Stimulated activated naive CD8-positive, alpha-beta T cell treated with anti-CD3 and anti-CD28 coated beads, Interleukin-15, Interleukin-2, amounts not matched to agents 100 ng/mL and 50 ng/mL, for 24 hours (primary cell): ENCODE results near the gene FETUB.
"Not testable (repeated sequence)": the region's sequence is repeated elsewhere in the genome, so short reads cannot be mapped to it uniquely, and the experiment has no call there.

Experiments
- H3K27ac Mint-ChIP-seq: one replicate; pipeline ENCODE4 v1.8.0; 2021; ENCODE audit warnings: mild to moderate bottlenecking, mixed read lengths
- H3K27me3 Mint-ChIP-seq: one replicate; pipeline ENCODE4 v1.8.0; 2021; ENCODE audit warnings: mixed read lengths
- H3K36me3 Mint-ChIP-seq: one replicate; pipeline ENCODE4 v1.8.0; 2021; ENCODE audit warnings: low read depth, mixed read lengths
- H3K4me1 Mint-ChIP-seq: one replicate; pipeline ENCODE4 v1.8.0; 2021; ENCODE audit warnings: low read depth, mixed read lengths
- H3K4me3 Mint-ChIP-seq: one replicate; pipeline ENCODE4 v1.8.0; 2021; ENCODE audit warnings: mild to moderate bottlenecking, mixed read lengths
- H3K9me3 Mint-ChIP-seq: one replicate; pipeline ENCODE4 v1.8.0; 2021; ENCODE audit warnings: mixed read lengths

The FETUB gene

GRCh38 chr3:186620213-186621092, 19.7 kb upstream of the FETUB start:
- Mint-ChIP-seq H3K36me3 (no peaks in the 10 kb centered on the region), H3K27me3 (peaks cover 36% of the 10 kb centered on the region), H3K9me3 (no peaks in the 10 kb centered on the region), H3K4me3 (no peak overlapping the region), H3K4me1 (peaks cover 12% of the 10 kb centered on the region), H3K27ac (no peak overlapping the region)

- Mint-ChIP-seq H3K4me1 (peaks cover 2% of the 10 kb centered on the region), H3K27me3 (peaks cover 33% of the 10 kb centered on the region), H3K4me3 (no peak overlapping the region), H3K9me3 (no peaks in the 10 kb centered on the region), H3K36me3 (no peaks in the 10 kb centered on the region), H3K27ac (no peak overlapping the region)
These were observed 18.1 kb upstream of the FETUB start for GRCh38 chr3:186621894-186622650.

- Mint-ChIP-seq H3K27me3 (peaks cover 26% of the 10 kb centered on the region), H3K9me3 (no peaks in the 10 kb centered on the region), H3K36me3 (no peaks in the 10 kb centered on the region), H3K27ac (no peak overlapping the region), H3K4me3 (no peak overlapping the region), H3K4me1 (no peaks in the 10 kb centered on the region)
These were observed 17.4 kb upstream of the FETUB start for GRCh38 chr3:186622651-186623310.

- no peak overlapping the region for H3K27ac Mint-ChIP-seq
- peaks cover 20% of the 10 kb centered on the region for H3K27me3 Mint-ChIP-seq
These were observed 15.6 kb upstream of the FETUB start for GRCh38 chr3:186624598-186624997.

GRCh38 chr3:186625600-186626042, 14.6 kb upstream of the FETUB start:
- Mint-ChIP-seq H3K9me3 (no peaks in the 10 kb centered on the region), H3K4me1 (no peaks in the 10 kb centered on the region), H3K36me3 (no peaks in the 10 kb centered on the region), H3K27ac (no peak overlapping the region), H3K4me3 (no peak overlapping the region), H3K27me3 (peaks cover 20% of the 10 kb centered on the region)

More at GRCh38 chr3:186624598-186624997, 15.6 kb upstream of the FETUB start:
- Mint-ChIP-seq H3K9me3 (no peaks in the 10 kb centered on the region), H3K4me3 (no peak overlapping the region), H3K4me1 (no peaks in the 10 kb centered on the region), H3K36me3 (no peaks in the 10 kb centered on the region)

GRCh38 chr3:186626254-186626847, 13.8 kb upstream of the FETUB start:
- no peaks in the 10 kb centered on the region for H3K36me3 Mint-ChIP-seq
- no peaks in the 10 kb centered on the region for H3K9me3 Mint-ChIP-seq
- H3K4me3 Mint-ChIP-seq = no peak overlapping the region
- no peaks in the 10 kb centered on the region for H3K4me1 Mint-ChIP-seq
- H3K27ac Mint-ChIP-seq = no peak overlapping the region
- peaks cover 15% of the 10 kb centered on the region for H3K27me3 Mint-ChIP-seq

GRCh38 chr3:186627852-186628414, 12.3 kb upstream of the FETUB start:
- no peaks in the 10 kb centered on the region for H3K4me1 Mint-ChIP-seq
- H3K27ac Mint-ChIP-seq = no peak overlapping the region
- H3K4me3 Mint-ChIP-seq = no peak overlapping the region
- no peaks in the 10 kb centered on the region for H3K9me3 Mint-ChIP-seq
- peaks cover 7% of the 10 kb centered on the region for H3K27me3 Mint-ChIP-seq
- no peaks in the 10 kb centered on the region for H3K36me3 Mint-ChIP-seq

- H3K4me1 Mint-ChIP-seq = no peaks in the 10 kb centered on the region
- no peaks in the 10 kb centered on the region for H3K36me3 Mint-ChIP-seq
- H3K9me3 Mint-ChIP-seq = no peaks in the 10 kb centered on the region
- no peak overlapping the region for H3K27ac Mint-ChIP-seq
- peaks cover 4% of the 10 kb centered on the region for H3K27me3 Mint-ChIP-seq
- no peak overlapping the region for H3K4me3 Mint-ChIP-seq
These were observed 11.4 kb upstream of the FETUB start for GRCh38 chr3:186628756-186629155.

GRCh38 chr3:186630950-186631641, 9.1 kb upstream of the FETUB start:
- H3K9me3 Mint-ChIP-seq = no peaks in the 10 kb centered on the region
- no peaks in the 10 kb centered on the region for H3K36me3 Mint-ChIP-seq
- peaks cover 4% of the 10 kb centered on the region for H3K27me3 Mint-ChIP-seq
- H3K27ac Mint-ChIP-seq = no peak overlapping the region
- no peak overlapping the region for H3K4me3 Mint-ChIP-seq
- no peaks in the 10 kb centered on the region for H3K4me1 Mint-ChIP-seq

GRCh38 chr3:186633481-186633880, 6.7 kb upstream of the FETUB start:
- Mint-ChIP-seq H3K9me3 (no peaks in the 10 kb centered on the region), H3K4me3 (no peak overlapping the region), H3K27me3 (peaks cover 4% of the 10 kb centered on the region), H3K27ac (no peak overlapping the region), H3K36me3 (no peaks in the 10 kb centered on the region), H3K4me1 (no peaks in the 10 kb centered on the region)

- not testable (repeated sequence) for H3K9me3 Mint-ChIP-seq, H3K27ac Mint-ChIP-seq, H3K4me1 Mint-ChIP-seq, H3K36me3 Mint-ChIP-seq, H3K4me3 Mint-ChIP-seq, H3K27me3 Mint-ChIP-seq
These were observed 6.0 kb upstream of the FETUB start for GRCh38 chr3:186634207-186634606.

GRCh38 chr3:186635532-186635931, 4.7 kb upstream of the FETUB start:
- peaks cover 7% of the 10 kb centered on the region for H3K27me3 Mint-ChIP-seq
- H3K4me1 Mint-ChIP-seq = no peaks in the 10 kb centered on the region
- no peak overlapping the region for H3K4me3 Mint-ChIP-seq
- no peaks in the 10 kb centered on the region for H3K9me3 Mint-ChIP-seq
- H3K27ac Mint-ChIP-seq = no peak overlapping the region
- H3K36me3 Mint-ChIP-seq = no peaks in the 10 kb centered on the region

GRCh38 chr3:186636536-186636935, 3.7 kb upstream of the FETUB start:
- Mint-ChIP-seq H3K27me3 (peaks cover 16% of the 10 kb centered on the region), H3K4me1 (peaks cover 8% of the 10 kb centered on the region), H3K9me3 (no peaks in the 10 kb centered on the region), H3K4me3 (no peak overlapping the region), H3K27ac (no peak overlapping the region), H3K36me3 (no peaks in the 10 kb centered on the region)

GRCh38 chr3:186637686-186638085, 2.5 kb upstream of the FETUB start:
- H3K27ac Mint-ChIP-seq = no peak overlapping the region
- no peaks in the 10 kb centered on the region for H3K36me3 Mint-ChIP-seq
- peaks cover 17% of the 10 kb centered on the region for H3K4me1 Mint-ChIP-seq
- H3K9me3 Mint-ChIP-seq = no peaks in the 10 kb centered on the region
- H3K4me3 Mint-ChIP-seq = no peak overlapping the region
- H3K27me3 Mint-ChIP-seq = peaks cover 16% of the 10 kb centered on the region
